HG02759 (cell line): ENCODE measurements around the gene PDE9A.
"Not testable (repeated sequence)": the region's sequence is repeated elsewhere in the genome, so short reads cannot be mapped to it uniquely, and the experiment has no call there.

Experiments used
- ATAC-seq: cut with Tn5 transposase; IDR thresholded peaks from one replicate; pipeline ENCODE4 v1.9.1; 2021; ENCODE audit warnings: mild to moderate bottlenecking, moderate library complexity; ENCODE audit not compliant: unreplicated experiment

Gene PDE9A

DNA sequence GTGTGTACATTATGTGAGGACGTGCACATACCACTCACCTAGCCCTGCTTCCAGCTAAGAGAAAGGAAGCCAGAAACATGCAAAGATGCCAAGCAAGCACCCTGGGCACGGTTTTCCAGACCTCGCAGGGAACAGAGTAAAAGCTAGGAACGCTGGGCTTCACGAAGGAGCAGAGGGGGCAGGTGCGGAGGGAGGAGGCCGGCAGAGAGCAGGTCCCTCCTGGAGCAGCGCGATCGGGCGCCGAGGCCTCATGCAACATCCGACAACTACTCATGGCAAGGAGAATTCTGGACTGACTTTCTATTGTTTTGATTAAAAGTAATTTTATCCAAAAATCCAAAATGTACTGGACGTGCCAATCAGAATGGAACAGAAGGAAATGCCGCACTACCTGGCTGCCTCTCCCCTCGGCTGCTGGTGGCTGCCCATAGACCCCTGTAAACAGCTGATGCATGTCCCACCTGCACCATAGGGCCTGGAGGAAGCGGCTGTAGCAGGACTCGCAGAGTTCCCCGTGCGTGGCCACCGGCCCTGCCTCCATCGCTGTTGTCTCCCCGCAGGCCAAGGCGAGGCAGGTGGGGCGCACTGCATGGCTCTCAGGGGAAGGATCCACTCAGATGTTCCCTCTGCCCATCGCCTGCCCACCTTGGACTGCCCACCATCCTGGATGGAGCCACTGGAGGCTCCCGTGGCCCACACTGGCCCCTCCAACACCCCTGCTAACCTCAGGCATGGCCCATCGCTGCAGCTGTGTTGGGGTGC, 132.4 kb downstream of the PDE9A start:
- ATAC-seq: no peak

GRCh38 chr21:42786884-42787283, 133.5 kb downstream of the PDE9A start:
- ATAC-seq: no peak

DNA sequence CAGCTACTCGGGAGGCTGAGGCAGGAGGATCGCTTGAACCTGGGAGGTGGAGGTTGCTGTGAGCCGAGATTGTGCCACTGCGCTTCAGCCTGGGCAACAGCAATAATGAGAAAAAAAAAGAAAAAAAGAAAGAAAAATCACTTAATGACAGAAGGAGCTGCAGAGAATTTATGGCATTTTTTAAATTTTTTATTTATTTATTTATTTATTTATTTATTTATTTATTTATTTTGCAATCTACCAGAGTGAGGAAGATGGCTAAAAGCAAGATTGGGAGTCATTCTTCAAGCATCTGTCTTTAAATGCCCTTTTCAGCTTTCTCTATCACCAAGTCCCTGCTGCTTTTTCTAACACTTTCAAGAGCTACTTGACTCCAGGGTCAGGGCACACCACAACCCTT, 134.2 kb downstream of the PDE9A start:
- ATAC-seq: no peak

DNA sequence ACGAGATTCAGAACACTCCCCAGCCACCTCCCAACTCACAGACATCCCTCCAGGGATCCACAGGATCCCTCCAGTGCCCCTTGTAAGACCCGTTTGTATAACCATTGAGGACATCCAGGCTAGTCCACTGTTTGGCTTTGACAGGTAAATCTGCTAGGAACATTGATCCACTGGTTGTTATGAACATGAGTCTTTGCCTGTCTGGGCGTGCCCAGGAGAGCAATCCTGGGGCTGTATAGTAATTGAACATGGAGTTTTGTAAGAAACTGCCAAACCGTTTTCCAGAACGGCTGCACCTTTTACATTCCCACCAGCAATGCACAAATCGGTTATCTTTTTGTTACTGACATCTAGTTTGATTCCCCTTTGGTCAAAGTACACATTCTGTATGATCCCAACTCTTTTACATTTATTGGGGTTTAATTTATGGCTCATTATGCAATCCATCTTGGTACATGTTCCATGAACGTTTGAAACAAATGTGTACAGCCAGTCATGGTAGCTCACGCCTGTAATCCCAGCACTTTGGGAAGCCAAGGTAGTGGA, 137.2 kb downstream of the PDE9A start:
- no peak for ATAC-seq

- no peak for ATAC-seq
These were observed 140.4 kb downstream of the PDE9A start for GRCh38 chr21:42793774-42794173.

DNA sequence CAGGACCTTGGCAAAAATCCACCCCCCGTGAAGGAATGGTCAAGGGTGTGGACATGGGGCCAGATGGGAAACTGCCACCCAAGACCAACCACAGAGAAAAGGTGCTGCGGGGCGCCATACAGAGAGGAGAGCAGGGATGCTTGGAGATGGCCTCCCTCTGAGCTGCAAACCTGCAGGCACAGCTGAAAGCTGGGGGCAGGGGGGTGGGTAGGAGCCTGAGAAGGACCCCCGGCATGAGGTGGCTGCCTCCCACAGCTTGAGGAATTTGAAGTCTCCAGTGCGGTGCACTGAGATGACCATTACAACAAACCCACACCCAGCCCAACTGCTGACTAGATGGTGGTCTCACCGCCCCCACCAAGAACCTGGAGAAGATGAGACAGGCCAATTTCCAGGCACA, 141.1 kb downstream of the PDE9A start:
- no peak for ATAC-seq

DNA sequence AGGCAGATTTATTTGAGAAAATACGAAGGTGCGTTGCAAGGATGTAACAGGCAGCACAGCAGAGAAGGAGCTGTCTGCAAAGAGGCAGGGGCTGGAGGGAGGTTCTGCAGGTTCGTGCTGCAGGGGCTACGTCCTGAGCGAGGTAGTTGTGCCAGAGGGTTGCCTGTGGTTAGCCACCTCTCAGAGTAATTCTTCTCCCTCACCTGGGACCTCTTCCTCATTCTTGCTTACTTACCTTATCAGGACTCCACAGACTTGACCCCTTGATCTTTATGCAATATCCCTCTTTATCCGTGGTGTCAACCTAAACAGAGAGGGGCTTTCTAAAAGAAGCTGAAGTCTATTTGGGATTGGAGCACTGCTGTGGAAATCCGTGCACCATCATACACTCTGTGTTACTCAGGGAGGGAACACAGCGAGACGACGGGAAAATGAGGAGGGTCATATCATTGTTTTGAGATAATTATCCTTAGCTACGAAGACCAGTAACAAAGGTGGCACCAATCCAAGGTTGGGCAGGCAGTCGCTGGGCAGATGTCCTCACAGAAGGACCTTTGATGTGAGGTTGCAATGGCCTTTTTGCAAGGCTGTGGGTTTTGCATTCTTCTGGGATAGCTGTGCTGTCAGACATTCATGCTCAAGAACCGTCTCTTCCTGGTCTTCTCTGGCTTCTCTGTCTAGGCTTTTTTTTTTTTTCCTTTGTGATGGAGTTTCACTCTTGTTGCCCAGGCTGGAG, 143.1 kb downstream of the PDE9A start:
- ATAC-seq: no peak

- no peak for ATAC-seq
These were observed 144.1 kb downstream of the PDE9A start for GRCh38 chr21:42797522-42797921.

DNA sequence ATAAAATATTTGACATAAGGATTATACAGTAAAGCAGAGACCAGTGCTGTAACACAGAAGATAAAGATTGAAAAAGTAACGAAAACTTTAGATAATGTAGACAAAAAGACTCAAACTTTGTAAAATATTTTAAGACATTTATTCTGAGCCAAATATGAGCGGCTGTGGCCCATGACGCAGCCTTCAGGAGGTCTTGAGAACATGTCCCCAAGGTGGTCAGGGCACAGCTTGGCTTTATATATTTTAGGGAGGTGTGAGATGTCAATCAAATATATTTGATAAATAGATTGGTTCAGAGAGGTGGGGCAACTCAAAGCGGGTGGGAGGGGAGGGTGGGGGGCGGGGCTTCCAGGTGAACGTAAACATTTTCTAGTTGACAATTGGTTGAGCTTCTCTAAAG, 144.7 kb downstream of the PDE9A start:
- no peak for ATAC-seq

- ATAC-seq: peak; percentile 40
These were observed 146.1 kb downstream of the PDE9A start for GRCh38 chr21:42799516-42799915.

DNA sequence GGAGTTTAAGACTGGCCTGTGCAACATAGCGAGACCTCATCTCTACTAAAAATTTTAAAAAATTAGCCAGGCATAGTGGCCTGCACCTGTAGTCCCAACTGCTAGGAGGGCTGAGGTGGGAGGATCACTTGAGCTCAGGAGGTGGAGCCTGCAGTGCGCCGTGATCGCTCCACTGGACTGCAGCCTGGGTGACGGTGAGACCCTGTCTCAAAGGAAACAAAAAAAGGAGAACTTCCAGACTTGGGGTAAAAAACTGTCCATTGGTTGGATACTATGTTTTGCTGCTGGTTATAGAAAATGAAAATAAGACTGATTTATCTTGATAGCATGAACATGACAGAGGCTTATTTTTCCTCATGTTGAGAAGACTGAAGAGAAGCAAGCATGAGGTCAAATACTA, 146.5 kb downstream of the PDE9A start:
- no peak for ATAC-seq

DNA sequence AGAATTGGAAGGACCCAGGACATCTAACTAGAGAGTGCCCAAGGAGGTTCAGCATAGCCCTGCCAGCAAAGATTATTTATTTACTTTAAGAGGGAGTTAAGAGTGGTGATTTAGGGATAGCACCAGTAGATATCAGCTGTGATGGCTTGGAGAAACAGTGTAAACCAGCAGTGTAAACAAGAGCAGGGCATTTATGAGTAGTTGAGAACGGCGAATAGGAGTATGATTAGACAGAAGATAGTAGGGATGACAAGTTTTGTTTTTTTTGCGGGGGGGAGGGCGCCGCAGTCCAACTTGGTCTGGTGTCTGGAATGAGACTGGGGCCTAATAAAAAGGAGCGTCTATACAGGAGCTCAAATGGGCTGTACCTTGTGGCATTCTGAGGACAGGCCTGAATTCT, 148.2 kb downstream of the PDE9A start:
- ATAC-seq: not testable (repeated sequence)

DNA sequence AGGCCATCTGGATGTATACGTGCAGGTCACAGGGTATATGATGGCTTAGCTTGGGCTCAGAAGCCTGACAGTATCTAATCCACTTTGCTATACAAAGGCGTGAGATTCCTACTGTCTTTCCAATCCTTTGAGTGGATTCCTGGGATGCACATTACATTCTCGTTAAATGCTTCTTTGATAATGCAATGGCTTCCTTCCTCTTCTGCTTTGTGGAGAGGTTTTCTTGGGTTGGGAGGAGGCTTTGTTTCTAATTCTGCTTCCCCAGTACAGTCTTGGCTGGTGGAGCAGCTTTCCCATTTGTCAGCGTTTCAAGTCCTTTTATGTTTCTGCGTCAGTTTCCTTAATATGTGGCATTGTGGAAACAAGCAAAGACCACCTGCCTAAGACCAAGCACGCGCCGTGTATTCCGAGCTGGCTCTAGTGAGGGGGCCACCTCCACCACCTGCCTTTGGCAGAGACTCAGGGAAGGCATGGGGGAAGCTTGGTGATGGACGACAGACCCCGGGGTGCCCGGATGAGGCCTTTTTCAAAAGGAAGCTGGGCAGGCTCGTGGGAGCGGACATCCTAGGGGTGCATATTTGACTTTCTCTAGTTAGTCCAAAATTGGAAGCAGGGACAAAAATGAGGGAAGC, 153.2 kb downstream of the PDE9A start:
- no peak for ATAC-seq

GRCh38 chr21:42807293-42807895, 154.0 kb downstream of the PDE9A start:
- not testable (repeated sequence) for ATAC-seq

- ATAC-seq: no peak
These were observed 154.7 kb downstream of the PDE9A start for GRCh38 chr21:42807938-42808613.

GRCh38 chr21:42809171-42809570, 155.8 kb downstream of the PDE9A start:
- no peak for ATAC-seq

GRCh38 chr21:42809577-42810475, 156.4 kb downstream of the PDE9A start:
- ATAC-seq: no peak

DNA sequence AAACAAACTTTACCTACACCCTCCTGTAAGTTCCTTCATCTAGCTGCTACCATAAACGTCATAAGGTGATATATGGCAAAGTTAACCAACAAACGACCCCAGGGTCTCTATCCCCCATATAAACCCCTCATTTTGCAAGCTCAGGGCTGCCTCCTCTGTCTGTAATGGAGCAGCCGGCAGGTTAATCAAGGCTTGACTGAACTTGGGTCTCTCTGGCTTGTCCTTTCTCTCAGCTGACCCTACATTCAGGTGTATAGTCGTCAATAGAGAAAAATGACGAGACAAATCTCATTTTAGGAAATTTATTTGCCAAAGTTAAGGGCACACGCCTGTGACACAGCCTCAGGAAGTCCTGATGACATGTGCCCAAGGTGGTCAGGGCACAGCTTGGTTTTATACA, 158.5 kb downstream of the PDE9A start:
- no peak for ATAC-seq

GRCh38 chr21:42812528-42813241, 159.3 kb downstream of the PDE9A start:
- not testable (repeated sequence) for ATAC-seq
